ENCODE measurements around the gene KRTAP4-3.
"Not testable (repeated sequence)": the region's sequence is repeated elsewhere in the genome, so short reads cannot be mapped to it uniquely, and the experiment has no call there.

KRTAP4-3 gene

DNA sequence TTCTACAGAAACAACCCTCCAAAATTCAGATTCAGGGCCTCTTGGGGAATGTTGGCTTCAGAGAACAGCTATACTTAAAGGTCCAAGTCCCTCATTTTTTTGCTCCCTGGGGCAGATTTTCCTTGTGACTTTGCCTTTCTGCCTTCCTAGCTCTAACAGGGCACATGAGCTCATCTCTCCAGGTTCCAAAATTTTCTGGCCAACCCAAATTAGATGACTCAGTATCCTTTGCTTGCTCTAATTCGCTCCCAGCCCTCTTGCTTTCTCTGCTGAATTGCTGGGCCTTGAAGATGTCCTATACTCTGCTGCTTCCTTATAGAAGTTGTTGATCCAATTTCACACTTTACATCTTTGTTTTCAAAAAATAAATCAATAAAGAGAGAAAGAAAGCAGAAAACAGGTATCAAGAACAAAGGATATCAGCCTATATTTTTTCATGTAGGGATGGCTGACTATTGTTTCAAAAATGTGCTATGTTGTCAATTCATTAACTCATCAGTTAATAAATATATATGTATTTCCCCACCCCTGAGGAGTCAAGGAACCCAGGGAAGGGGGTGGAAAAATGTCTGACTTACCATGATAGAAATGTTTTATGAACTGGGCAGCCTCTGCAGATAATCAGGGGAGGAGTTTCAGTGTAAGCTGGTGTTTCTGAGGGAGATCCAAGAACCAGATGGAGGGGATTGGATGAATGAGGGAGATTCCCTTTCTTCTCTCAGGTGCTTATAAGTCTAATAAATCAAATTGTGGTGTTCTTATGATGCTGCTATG lies 11.0 kb upstream of the KRTAP4-3 start:
- no peaks in the 10 kb centered on the region for H3K4me1 ChIP-seq (ENCODE audit: control insufficient read depth, insufficient read depth, low read length)
- no peaks in the 10 kb centered on the region for H3K27me3 ChIP-seq (ENCODE audit: control insufficient read depth, insufficient read depth, low read length)
- H3K9ac ChIP-seq (ENCODE audit: low read length): no peak overlapping the region
- H3K27ac ChIP-seq (ENCODE audit: low read depth, low read length): no peak overlapping the region
- no peaks in the 10 kb centered on the region for H3K9me3 ChIP-seq (ENCODE audit: control insufficient read depth, insufficient read depth, low read depth, low read length)
- H3K4me3 ChIP-seq (ENCODE audit: low read depth, low read length): no peak overlapping the region
- no peaks in the 10 kb centered on the region for H3K36me3 ChIP-seq (ENCODE audit: control insufficient read depth, insufficient read depth, low read length)

DNA sequence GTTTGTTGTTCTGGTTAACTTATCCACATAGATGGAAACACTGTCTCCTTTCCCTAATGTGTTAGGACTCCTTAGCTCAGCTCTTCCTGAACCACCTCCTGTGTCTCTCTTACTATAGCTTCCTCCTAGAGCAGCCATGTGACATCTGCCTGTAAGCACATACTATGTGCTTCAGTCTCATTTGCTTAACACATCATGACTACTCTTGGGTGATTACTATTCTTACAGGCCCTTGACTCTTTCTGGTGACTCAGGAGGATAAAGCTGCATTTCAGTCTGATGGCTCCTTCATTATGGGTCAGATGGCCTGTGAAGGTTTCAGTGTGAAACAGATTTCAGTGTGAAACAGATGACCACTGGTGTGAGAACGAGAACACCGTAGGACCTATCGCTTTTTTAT lies 10.3 kb upstream of the KRTAP4-3 start:
- Histone ChIP-seq H3K4me3 (ENCODE audit: low read depth, low read length) (no peak overlapping the region), H3K27me3 (ENCODE audit: control insufficient read depth, insufficient read depth, low read length) (no peaks in the 10 kb centered on the region), H3K27ac (ENCODE audit: low read depth, low read length) (no peak overlapping the region), H3K36me3 (ENCODE audit: control insufficient read depth, insufficient read depth, low read length) (no peaks in the 10 kb centered on the region), H3K9ac (ENCODE audit: low read length) (no peak overlapping the region), H3K9me3 (ENCODE audit: control insufficient read depth, insufficient read depth, low read depth, low read length) (no peaks in the 10 kb centered on the region), H3K4me1 (ENCODE audit: control insufficient read depth, insufficient read depth, low read length) (no peaks in the 10 kb centered on the region)

DNA sequence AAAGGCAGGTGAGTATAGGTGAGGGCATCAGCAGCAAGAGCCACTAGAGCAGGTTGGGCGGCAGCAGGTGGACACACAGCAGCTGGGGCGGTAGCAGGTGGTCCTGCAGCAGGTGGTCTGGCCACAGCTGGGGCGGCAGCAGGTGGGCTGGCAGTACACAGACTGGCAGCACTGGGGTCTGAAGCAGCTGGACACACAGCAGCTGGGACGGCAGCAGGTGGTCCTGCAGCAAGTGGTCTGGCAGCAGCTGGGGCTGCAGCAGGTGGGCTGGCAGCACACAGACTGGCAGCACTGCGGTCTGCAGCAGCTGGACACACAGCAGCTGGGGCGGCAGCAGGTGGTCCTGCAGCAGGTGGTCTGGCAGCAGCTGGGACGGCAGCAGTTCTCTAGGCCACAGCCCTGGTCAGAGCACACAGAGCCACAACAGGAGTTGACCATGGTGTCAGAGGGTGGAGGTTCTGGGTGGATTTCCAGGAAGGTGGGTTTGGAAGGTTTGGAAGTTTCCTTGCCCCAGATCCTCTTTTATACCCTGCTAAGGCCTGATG lies 9.8 kb upstream of the KRTAP4-3 start, which contains the start of gene KRTAP4-2:
KRTAP4-2 (minus strand) TSS at position 495 of the 545 bp plus-strand sequence; CDS start at position 438, 57 bp downstream.
- no peaks in the 10 kb centered on the region for H3K36me3 ChIP-seq (ENCODE audit: control insufficient read depth, insufficient read depth, low read length)
- H3K4me3 ChIP-seq (ENCODE audit: low read depth, low read length): no peak within 1 kb of the TSS
- H3K9ac ChIP-seq (ENCODE audit: low read length): no peak within 1 kb of the TSS
- no peaks in the 10 kb centered on the region for H3K9me3 ChIP-seq (ENCODE audit: control insufficient read depth, insufficient read depth, low read depth, low read length)
- H3K27ac ChIP-seq (ENCODE audit: low read depth, low read length): no peak within 1 kb of the TSS
- no peaks in the 10 kb centered on the region for H3K4me1 ChIP-seq (ENCODE audit: control insufficient read depth, insufficient read depth, low read length)
- H3K27me3 ChIP-seq (ENCODE audit: control insufficient read depth, insufficient read depth, low read length): no peaks in the 10 kb centered on the region

DNA sequence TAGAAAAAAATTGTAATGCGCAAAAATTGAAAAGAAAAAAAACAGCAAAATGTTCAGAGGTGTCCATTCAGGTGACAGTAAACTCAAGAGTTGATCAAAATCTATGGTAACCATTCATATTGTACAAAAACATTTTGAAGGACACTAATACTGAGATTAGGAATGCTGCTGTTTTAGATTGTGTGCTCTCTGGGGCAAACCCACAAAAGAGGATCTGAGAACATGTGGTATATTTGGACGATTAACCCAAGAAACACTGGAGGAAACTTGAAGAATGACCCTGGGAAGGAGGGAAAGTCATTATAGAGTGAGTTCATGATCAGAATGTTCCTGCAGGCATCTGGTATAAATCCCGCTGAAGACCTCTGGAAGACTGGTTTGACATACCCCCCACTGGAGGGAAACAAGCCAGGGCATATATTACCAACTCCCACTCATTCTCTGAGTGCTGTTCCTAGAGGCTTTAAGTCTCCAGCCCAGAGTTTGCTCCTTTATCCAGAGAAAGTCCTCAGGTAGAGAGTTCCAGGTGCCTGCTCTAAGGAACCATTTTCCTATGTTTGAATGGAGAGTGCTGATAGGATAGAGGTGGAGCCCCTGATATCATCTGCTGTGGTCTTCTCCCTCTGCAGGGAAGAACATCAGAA lies 8.8 kb upstream of the KRTAP4-3 start:
- Histone ChIP-seq H3K27ac (ENCODE audit: low read depth, low read length) (no peak overlapping the region), H3K4me3 (ENCODE audit: low read depth, low read length) (no peak overlapping the region), H3K36me3 (ENCODE audit: control insufficient read depth, insufficient read depth, low read length) (no peaks in the 10 kb centered on the region), H3K4me1 (ENCODE audit: control insufficient read depth, insufficient read depth, low read length) (no peaks in the 10 kb centered on the region), H3K9ac (ENCODE audit: low read length) (no peak overlapping the region), H3K9me3 (ENCODE audit: control insufficient read depth, insufficient read depth, low read depth, low read length) (no peaks in the 10 kb centered on the region), H3K27me3 (ENCODE audit: control insufficient read depth, insufficient read depth, low read length) (no peaks in the 10 kb centered on the region)

DNA sequence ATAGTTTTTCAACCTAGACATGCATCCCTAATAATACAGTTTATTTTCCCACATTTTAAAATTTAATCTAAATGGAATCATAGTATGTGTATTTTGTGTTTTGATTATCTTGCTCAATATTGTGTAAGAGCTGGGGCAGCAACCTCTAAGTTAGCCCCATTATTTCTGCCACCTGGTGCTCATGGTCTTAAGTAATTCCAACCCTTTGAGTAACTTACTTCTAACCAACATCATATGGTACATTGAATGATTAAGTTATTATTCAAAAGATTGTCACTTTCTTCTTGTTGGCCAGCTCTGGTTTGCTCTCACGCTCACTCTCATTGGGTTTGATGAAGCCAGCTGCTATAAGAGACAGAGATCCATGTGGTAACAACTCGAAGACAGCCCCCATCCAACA lies 3.9 kb upstream of the KRTAP4-3 start:
- Histone ChIP-seq H3K27me3 (ENCODE audit: control insufficient read depth, insufficient read depth, low read length) (no peaks in the 10 kb centered on the region), H3K27ac (ENCODE audit: low read depth, low read length) (no peak overlapping the region), H3K4me1 (ENCODE audit: control insufficient read depth, insufficient read depth, low read length) (no peaks in the 10 kb centered on the region; the same call in 1 of the 2 replicates), H3K36me3 (ENCODE audit: control insufficient read depth, insufficient read depth, low read length) (no peaks in the 10 kb centered on the region), H3K4me3 (ENCODE audit: low read depth, low read length) (no peak overlapping the region), H3K9me3 (ENCODE audit: control insufficient read depth, insufficient read depth, low read depth, low read length) (no peaks in the 10 kb centered on the region), H3K9ac (ENCODE audit: low read length) (no peak overlapping the region)

DNA sequence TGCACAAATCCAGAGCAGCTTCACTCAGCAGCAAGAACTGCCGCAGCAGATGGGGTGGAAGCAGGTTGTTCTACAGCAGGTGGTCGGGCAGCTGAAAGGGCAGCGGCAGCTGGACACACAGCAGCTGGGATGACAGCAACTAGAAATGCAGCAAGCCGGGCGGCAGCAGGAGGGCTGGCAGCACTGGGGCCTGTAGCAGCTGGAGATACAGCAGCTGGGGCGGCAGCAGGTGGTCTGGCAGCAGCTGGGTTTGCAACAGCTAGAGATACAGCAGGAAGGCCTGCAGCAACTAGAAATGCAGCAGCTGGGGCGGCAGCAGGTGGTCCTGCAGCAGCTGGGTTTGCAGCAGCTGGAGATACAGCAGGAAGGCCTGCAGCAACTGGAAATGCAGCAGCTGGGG lies 460 bp downstream of the KRTAP4-3 start:
- H3K4me1 ChIP-seq (ENCODE audit: control insufficient read depth, insufficient read depth, low read length): no peaks in the 10 kb centered on the region; the same call in 1 of the 2 replicates
- H3K27ac ChIP-seq (ENCODE audit: low read depth, low read length): no peak overlapping the region
- H3K36me3 ChIP-seq (ENCODE audit: control insufficient read depth, insufficient read depth, low read length): no peaks in the 10 kb centered on the region
- H3K4me3 ChIP-seq (ENCODE audit: low read depth, low read length): no peak overlapping the region
- no peak overlapping the region for H3K9ac ChIP-seq (ENCODE audit: low read length)
- no peaks in the 10 kb centered on the region for H3K9me3 ChIP-seq (ENCODE audit: control insufficient read depth, insufficient read depth, low read depth, low read length)
- H3K27me3 ChIP-seq (ENCODE audit: control insufficient read depth, insufficient read depth, low read length): no peaks in the 10 kb centered on the region

DNA sequence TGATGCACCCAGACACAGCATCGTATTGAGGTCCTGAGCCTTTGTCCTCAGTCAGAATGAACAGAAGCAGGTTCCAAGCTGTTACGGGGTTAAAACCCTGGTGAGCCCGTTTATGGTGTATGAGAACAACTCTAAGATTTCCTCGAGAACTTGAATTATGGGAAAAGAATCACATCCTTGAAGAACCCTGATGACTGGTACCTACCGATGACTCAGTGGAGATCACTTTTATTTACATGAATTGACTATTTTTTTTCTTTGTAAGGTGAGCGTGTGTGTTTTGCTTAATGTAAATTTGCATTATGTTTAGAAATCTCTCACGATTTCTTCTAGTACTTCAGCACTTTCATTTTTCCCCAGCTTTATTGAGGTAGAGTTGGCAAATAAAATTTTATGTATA lies 4.2 kb downstream of the KRTAP4-3 start:
- Histone ChIP-seq H3K27ac (ENCODE audit: low read depth, low read length) (no peak overlapping the region), H3K27me3 (ENCODE audit: control insufficient read depth, insufficient read depth, low read length) (no peaks in the 10 kb centered on the region; the same call in 1 of the 2 replicates), H3K4me3 (ENCODE audit: low read depth, low read length) (no peak overlapping the region), H3K4me1 (ENCODE audit: control insufficient read depth, insufficient read depth, low read length) (no peaks in the 10 kb centered on the region; the same call in 1 of the 2 replicates), H3K9ac (ENCODE audit: low read length) (no peak overlapping the region), H3K36me3 (ENCODE audit: control insufficient read depth, insufficient read depth, low read length) (no peaks in the 10 kb centered on the region), H3K9me3 (ENCODE audit: control insufficient read depth, insufficient read depth, low read depth, low read length) (no peaks in the 10 kb centered on the region)

DNA sequence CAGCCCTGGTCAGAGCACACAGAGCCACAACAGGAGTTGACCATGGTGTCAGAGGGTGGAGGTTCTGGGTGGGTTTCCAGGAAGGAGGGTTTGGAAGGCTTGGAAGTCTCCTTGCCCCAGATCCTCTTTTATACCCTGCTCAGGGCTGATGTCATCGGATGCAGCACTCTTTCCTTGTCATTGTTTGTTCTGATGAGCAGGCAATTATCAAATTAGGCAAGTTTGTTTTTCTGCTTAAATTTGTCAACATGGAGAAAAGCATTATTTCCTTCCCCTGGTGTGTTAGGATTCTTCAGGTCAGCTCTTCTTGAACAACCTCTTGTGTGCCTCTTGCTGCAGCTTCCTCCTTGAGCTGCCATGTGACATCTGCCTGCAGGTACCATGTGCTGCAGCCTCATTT lies 7.4 kb downstream of the KRTAP4-3 start, which contains the start of gene KRTAP4-4:
KRTAP4-4 (minus strand) TSS at position 101 of the 400 bp plus-strand sequence; CDS start at position 44, 57 bp downstream.
- Histone ChIP-seq H3K27me3 (ENCODE audit: control insufficient read depth, insufficient read depth, low read length) (no peaks in the 10 kb centered on the region; the same call in 1 of the 2 replicates), H3K9me3 (ENCODE audit: control insufficient read depth, insufficient read depth, low read depth, low read length) (no peaks in the 10 kb centered on the region), H3K4me1 (ENCODE audit: control insufficient read depth, insufficient read depth, low read length) (no peaks in the 10 kb centered on the region), H3K36me3 (ENCODE audit: control insufficient read depth, insufficient read depth, low read length) (no peaks in the 10 kb centered on the region), H3K4me3 (ENCODE audit: low read depth, low read length) (no peak within 1 kb of the TSS), H3K9ac (ENCODE audit: low read length) (no peak within 1 kb of the TSS), H3K27ac (ENCODE audit: low read depth, low read length) (no peak within 1 kb of the TSS)

DNA sequence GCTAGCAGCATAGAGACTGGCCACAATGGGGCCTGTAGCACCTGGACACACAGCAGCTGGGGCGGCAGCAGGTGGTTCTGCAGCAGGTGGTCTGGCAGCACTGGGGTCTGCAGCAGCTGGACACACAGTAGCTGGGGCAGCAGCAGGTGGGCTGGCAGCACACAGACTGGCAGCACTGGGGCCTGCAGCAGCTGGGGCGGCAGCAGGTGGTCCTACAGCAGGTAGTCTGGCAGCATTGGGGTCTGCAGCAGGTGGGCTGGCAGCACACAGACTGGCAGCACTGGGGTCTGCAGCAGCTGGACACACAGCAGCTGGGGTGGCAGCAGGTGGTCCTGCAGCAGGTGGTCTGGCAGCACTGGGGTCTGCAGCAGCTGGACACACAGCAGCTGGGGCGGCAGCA lies 7.8 kb downstream of the KRTAP4-3 start:
- not testable (repeated sequence) for H3K4me3 ChIP-seq (ENCODE audit: low read depth, low read length); H3K9ac ChIP-seq (ENCODE audit: low read length); H3K27me3 ChIP-seq (ENCODE audit: control insufficient read depth, insufficient read depth, low read length)

DNA sequence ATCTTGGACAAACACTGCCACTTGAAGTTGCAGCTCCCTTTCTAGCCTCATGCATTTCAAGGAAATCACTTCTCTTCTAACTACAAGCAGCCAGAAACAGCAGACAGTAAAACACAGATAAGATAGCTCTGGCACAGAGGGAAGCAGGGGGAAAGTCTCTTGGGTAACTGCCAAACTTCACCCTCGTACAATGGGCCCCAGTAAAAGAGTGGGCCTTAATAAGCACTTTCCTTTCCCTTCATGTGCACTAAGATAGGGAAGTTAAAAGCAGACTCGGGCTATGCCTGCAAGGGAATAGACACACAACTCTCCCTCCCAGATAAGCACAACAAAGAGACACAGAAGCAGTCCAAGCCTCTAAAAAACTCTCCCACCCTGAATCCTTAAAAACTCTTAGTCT lies 14.2 kb downstream of the KRTAP4-3 start:
- no peaks in the 10 kb centered on the region for H3K4me1 ChIP-seq (ENCODE audit: control insufficient read depth, insufficient read depth, low read length)
- H3K27ac ChIP-seq (ENCODE audit: low read depth, low read length): no peak overlapping the region
- H3K27me3 ChIP-seq (ENCODE audit: control insufficient read depth, insufficient read depth, low read length): no peaks in the 10 kb centered on the region
- no peaks in the 10 kb centered on the region for H3K9me3 ChIP-seq (ENCODE audit: control insufficient read depth, insufficient read depth, low read depth, low read length)
- no peaks in the 10 kb centered on the region for H3K36me3 ChIP-seq (ENCODE audit: control insufficient read depth, insufficient read depth, low read length)
- H3K4me3 ChIP-seq (ENCODE audit: low read depth, low read length): no peak overlapping the region
- H3K9ac ChIP-seq (ENCODE audit: low read length): no peak overlapping the region

More for the DNA sequence above, 7.8 kb downstream of the KRTAP4-3 start:
- H3K36me3 ChIP-seq (ENCODE audit: control insufficient read depth, insufficient read depth, low read length); H3K4me1 ChIP-seq (ENCODE audit: control insufficient read depth, insufficient read depth, low read length); H3K9me3 ChIP-seq (ENCODE audit: control insufficient read depth, insufficient read depth, low read depth, low read length); H3K27ac ChIP-seq (ENCODE audit: low read depth, low read length): not testable (repeated sequence)

DNA sequence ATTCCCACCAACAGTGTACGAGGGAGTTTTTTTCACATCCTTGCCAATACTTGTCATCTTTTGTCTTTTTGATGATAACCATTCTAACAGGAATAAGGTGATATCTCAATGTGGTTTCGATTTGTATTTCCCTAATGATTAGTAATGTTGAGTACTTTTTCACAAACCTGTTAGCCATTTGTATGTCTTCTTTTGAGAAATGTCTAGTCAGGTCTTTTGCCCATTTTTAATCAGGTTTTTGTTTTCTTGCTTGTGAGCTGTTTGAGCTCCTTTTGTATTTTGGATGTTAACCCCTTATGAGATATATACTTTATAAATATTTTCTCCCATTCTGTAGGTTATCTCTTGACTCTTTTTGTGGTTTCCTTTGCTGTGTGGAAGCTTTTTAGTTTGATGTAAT lies 16.5 kb downstream of the KRTAP4-3 start:
- no peaks in the 10 kb centered on the region for H3K4me1 ChIP-seq (ENCODE audit: control insufficient read depth, insufficient read depth, low read length)
- H3K36me3 ChIP-seq (ENCODE audit: control insufficient read depth, insufficient read depth, low read length): no peaks in the 10 kb centered on the region
- no peaks in the 10 kb centered on the region for H3K9me3 ChIP-seq (ENCODE audit: control insufficient read depth, insufficient read depth, low read depth, low read length)
- H3K4me3 ChIP-seq (ENCODE audit: low read depth, low read length): no peak overlapping the region
- H3K9ac ChIP-seq (ENCODE audit: low read length): no peak overlapping the region
- no peak overlapping the region for H3K27ac ChIP-seq (ENCODE audit: low read depth, low read length)
- no peaks in the 10 kb centered on the region; the same call in 1 of the 2 replicates for H3K27me3 ChIP-seq (ENCODE audit: control insufficient read depth, insufficient read depth, low read length)

Data from HUES6 (cell line).